DOHH2 (cell line): ENCODE results near the gene CEP41.

ENCODE experiments used
- CTCF ChIP-seq: fragments of 200-600 bp; sonication (generic); IDR thresholded peaks from one replicate; pipeline ENCODE4 v1.5.1; 2014; ENCODE audit warnings: antibody characterized with exemption, mild to moderate bottlenecking, low read depth, low read length; ENCODE audit not compliant: poor library complexity, severe bottlenecking
- EZH2phosphoT487 ChIP-seq: fragments of 200-600 bp; sonication (generic); IDR thresholded peaks from 2 replicates; pipeline ENCODE4 v1.6.1; 2017; ENCODE audit warnings: borderline replicate concordance, mild to moderate bottlenecking, antibody characterized with exemption, low read length, moderate library complexity, mixed read lengths

DNA sequence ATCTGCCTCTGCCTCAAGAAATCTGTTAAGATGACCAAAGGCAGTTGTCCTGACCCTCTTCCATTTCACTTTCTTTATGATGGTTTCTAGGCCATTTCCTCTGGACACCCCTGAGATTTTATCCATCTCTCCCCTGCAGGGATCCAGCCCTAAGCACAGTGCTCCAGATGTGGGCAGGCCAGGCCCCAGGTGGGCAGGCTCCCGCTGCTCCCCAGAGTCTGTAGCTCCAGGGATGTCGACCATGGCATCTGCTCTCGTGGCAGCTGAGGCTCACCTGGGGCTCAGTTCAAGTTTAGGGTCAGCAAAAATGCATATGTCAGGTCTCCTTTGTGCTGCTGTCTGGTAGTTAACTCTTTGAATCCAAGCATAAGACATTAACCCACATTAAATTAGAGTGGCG is 11.8 kb downstream of the CEP41 start:
- TF ChIP-seq CTCF (no peak), EZH2phosphoT487 (no peak)
